ENCODE data around the gene ZNF423.
"Not testable (repeated sequence)": the region's sequence is repeated elsewhere in the genome, so short reads cannot be mapped to it uniquely, and the experiment has no call there.

The ZNF423 gene

GRCh38 chr16:49520492-49521038, 335.3 kb downstream of the ZNF423 start:
- no peak for DNase-seq

- DNase-seq = no peak
Observed at GRCh38 chr16:49519741-49520140, 336.2 kb downstream of the ZNF423 start.

GRCh38 chr16:49519008-49519656, 336.8 kb downstream of the ZNF423 start:
- DNase-seq = no peak

- no peak for DNase-seq
Observed at GRCh38 chr16:49516382-49517036, 339.4 kb downstream of the ZNF423 start.

- no peak for DNase-seq
Observed at GRCh38 chr16:49515861-49516260, 340.1 kb downstream of the ZNF423 start.

GRCh38 chr16:49515016-49515565, 340.8 kb downstream of the ZNF423 start:
- no peak for DNase-seq

GRCh38 chr16:49514073-49514980, 341.6 kb downstream of the ZNF423 start:
- DNase-seq = no peak

GRCh38 chr16:49513040-49513439, 342.9 kb downstream of the ZNF423 start:
- no peak for DNase-seq

GRCh38 chr16:49510654-49511305, 345.1 kb downstream of the ZNF423 start:
- no peak for DNase-seq

GRCh38 chr16:49510141-49510540, 345.8 kb downstream of the ZNF423 start:
- DNase-seq = no peak

GRCh38 chr16:49506058-49507013, 349.6 kb downstream of the ZNF423 start:
- not testable (repeated sequence) for DNase-seq

- no peak for DNase-seq
Observed at GRCh38 chr16:49505556-49505955, 350.4 kb downstream of the ZNF423 start.

- DNase-seq = no peak
Observed at GRCh38 chr16:49504626-49505025, 351.3 kb downstream of the ZNF423 start.

GRCh38 chr16:49504023-49504364, 351.9 kb downstream of the ZNF423 start:
- DNase-seq = no peak

GRCh38 chr16:49503256-49504022, 352.5 kb downstream of the ZNF423 start:
- no peak for DNase-seq

- no peak for DNase-seq
Observed at GRCh38 chr16:49502136-49502881, 353.6 kb downstream of the ZNF423 start.

GRCh38 chr16:49499869-49500610, 355.9 kb downstream of the ZNF423 start:
- no peak for DNase-seq

GRCh38 chr16:49499414-49499785, 356.5 kb downstream of the ZNF423 start:
- no peak for DNase-seq
